GM23248 (cell line): Measurements from ENCODE around the gene RALGPS1. TPM values are rescaled to one million over a fixed set of nuclear protein-coding genes. Genes with fewer than 3 reads are reported as not detected.
"Not testable (repeated sequence)": the region's sequence is repeated elsewhere in the genome, so short reads cannot be mapped to it uniquely, and the experiment has no call there.

Source experiments
- DNase-seq: peaks from one replicate; pipeline ENCODE4 v3.0.0-alpha.2; 2015
- H2AFZ ChIP-seq: fragments of 200-600 bp; sonication (generic); 2 replicates; pipeline ENCODE4 v1.6.1; 2016; ENCODE audit warnings: antibody characterized with exemption
- H3F3A ChIP-seq: fragments of 200-600 bp; sonication (generic); 2 replicates; pipeline ENCODE4 v1.6.1; 2016; ENCODE audit warnings: mild to moderate bottlenecking, antibody characterized with exemption, mixed run types; ENCODE audit not compliant: insufficient read depth
- H3K27ac ChIP-seq: fragments of 200-600 bp; sonication (generic); 2 replicates; pipeline ENCODE4 v1.5.1; 2016; ENCODE audit warnings: mild to moderate bottlenecking
- H3K27me3 ChIP-seq: fragments of 200-600 bp; sonication (generic); replicated peaks from 2 replicates; pipeline ENCODE4 v1.6.1; 2016; ENCODE audit warnings: mild to moderate bottlenecking; ENCODE audit not compliant: insufficient read depth
- H3K36me3 ChIP-seq: fragments of 200-600 bp; sonication (generic); 2 replicates; pipeline ENCODE4 v1.6.1; 2016; ENCODE audit warnings: low read depth, mild to moderate bottlenecking
- H3K4me1 ChIP-seq: fragments of 200-600 bp; sonication (generic); 2 replicates; pipeline ENCODE4 v1.6.1; 2016; ENCODE audit warnings: mild to moderate bottlenecking; ENCODE audit not compliant: insufficient read depth
- H3K4me2 ChIP-seq: fragments of 200-600 bp; sonication (generic); one replicate; pipeline ENCODE4 v1.6.1; 2016; ENCODE audit warnings: mild to moderate bottlenecking; ENCODE audit not compliant: unreplicated experiment
- H3K4me3 ChIP-seq: fragments of 200-600 bp; sonication (generic); 2 replicates; pipeline ENCODE4 v1.5.1; 2016; ENCODE audit warnings: mild to moderate bottlenecking
- H3K79me2 ChIP-seq: fragments of 200-600 bp; sonication (generic); 2 replicates; pipeline ENCODE4 v1.6.1; 2016; ENCODE audit warnings: mild to moderate bottlenecking; ENCODE audit not compliant: insufficient read depth
- H3K9ac ChIP-seq: fragments of 200-600 bp; sonication (generic); 2 replicates; pipeline ENCODE4 v1.6.1; 2016; ENCODE audit warnings: mild to moderate bottlenecking
- H3K9me2 ChIP-seq: fragments of 200-600 bp; sonication (generic); 2 replicates; pipeline ENCODE4 v1.6.1; 2016; ENCODE audit warnings: mixed run types, mild to moderate bottlenecking, moderate library complexity; ENCODE audit not compliant: insufficient read depth
- H3K9me3 ChIP-seq: fragments of 200-600 bp; sonication (generic); one replicate; pipeline ENCODE4 v1.6.1; 2017; ENCODE audit warnings: low read depth
- H4K20me1 ChIP-seq: fragments of 200-600 bp; sonication (generic); 2 replicates; pipeline ENCODE4 v1.6.0; 2016; ENCODE audit not compliant: insufficient read depth
- EZH2 ChIP-seq: fragments of 200-600 bp; sonication (generic); IDR thresholded peaks from 2 replicates; pipeline ENCODE4 v1.6.1; 2018; ENCODE audit warnings: antibody characterized with exemption, mild to moderate bottlenecking; ENCODE audit not compliant: insufficient read depth, poor library complexity, severe bottlenecking
- EZH2phosphoT487 ChIP-seq: fragments of 200-600 bp; sonication (generic); IDR thresholded peaks from 2 replicates; pipeline ENCODE4 v1.6.1; 2018; ENCODE audit warnings: antibody characterized with exemption, moderate library complexity, mild to moderate bottlenecking, low read depth; ENCODE audit not compliant: insufficient read depth
- WGBS, 2 experiments: methylation state at CpG; one replicate each; pipeline ENCODE4 v1.1.6; 2015 to 2017; ENCODE audit warnings: low lambda C conversion rate in 2 of 2, low coverage in 1 of 2; ENCODE audit errors: missing lambda C conversion rate in 2 of 2; 5-methylcytosine and 5-hydroxymethylcytosine counted together
- in situ Hi-C: fragments of 300-500 bp; cut with MboI; formaldehyde crosslinking; loops from 2 replicates; pipeline ENCODE4 v1.15.0; 2020
- polyA plus RNA-seq: library from polyadenylated mRNA; unstranded; fragments of >200 nt; fragmentation: Nextera tagmentation; extraction: Ambion mirVana; gene quantifications from 2 replicates; pipeline ENCODE4 v1.2.1, GENCODE V29; 2016
- total RNA-seq: library from RNA; depleted of rRNA; stranded (reverse); fragments of >200 nt; shearing (Covaris generic); gene quantifications from 2 replicates; pipeline ENCODE4 v1.2.3, GENCODE V29; 2014

Gene RALGPS1
- total and polyA plus RNA-seq, 2 experiments from 2014 or later, result 0.54 to 1.8 TPM

DNA sequence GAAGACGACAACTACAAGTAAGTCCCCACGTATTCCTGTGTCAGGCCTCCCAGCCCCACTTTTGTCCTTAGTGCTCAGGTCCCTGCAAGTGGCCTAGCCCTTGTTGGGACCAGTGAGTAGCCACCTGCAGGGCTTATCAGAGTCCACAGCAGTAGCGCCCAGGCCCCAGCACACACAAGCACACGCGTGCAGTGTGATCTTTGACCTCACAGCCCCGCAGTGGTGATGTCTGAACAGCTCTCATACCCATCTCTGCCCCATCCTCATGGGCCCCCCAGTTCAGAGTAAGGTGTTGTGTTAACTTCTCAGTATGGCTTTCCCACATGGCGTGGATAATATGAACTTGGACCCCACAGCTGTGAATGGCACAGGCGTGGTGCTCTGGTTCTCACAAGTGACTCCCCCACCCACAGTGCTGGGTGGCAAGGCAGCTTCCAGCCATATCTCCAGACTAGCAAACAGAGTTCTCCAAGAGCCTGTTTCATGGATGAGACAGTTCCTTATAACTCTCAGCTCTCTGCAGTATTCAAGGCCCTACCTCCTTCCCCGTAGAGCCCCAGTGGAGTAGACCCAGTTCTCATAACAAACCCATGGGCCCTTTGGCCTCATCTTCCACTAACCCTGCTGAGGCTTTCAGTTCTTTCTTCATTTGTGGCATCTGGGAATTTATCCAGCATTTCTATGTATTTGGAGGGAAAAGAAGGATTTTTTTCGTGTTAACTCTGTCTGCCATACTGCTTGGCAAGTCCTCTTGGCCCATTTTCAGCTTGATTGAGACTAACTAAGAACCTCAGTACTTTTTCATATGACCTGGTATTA lies 254.4 kb downstream of the RALGPS1 start:
- no peaks in the 10 kb centered on the region for H3K27me3 ChIP-seq
- in situ Hi-C loops, result no loop called here
- H3K27ac ChIP-seq, result no peak overlapping the region
- DNase-seq, result no peak
- peaks cover 9% of the 10 kb centered on the region; the same call in 1 of the 2 replicates for H3K4me1 ChIP-seq
- 92% methylated on average over 10 of the region's 10 CpGs for WGBS, 2 experiments
- H3K9me3 ChIP-seq, result no peaks in the 10 kb centered on the region
- H3K79me2 ChIP-seq, result no peaks in the 10 kb centered on the region
- no peak overlapping the region for H2AFZ ChIP-seq
- no peak overlapping the region for H3K4me3 ChIP-seq
- no peak overlapping the region for H3K4me2 ChIP-seq
- H3K9ac ChIP-seq, result no peak overlapping the region
- H3K9me2 ChIP-seq, result no peaks in the 10 kb centered on the region
- H3F3A ChIP-seq, result 0 out of 2 replicates have a peak, but pooled peaks cover under 1% of the 10 kb centered on the region
- no peak for TF ChIP-seq EZH2phosphoT487
- no peak for TF ChIP-seq EZH2
- H4K20me1 ChIP-seq, result no peaks in the 10 kb centered on the region
- H3K36me3 ChIP-seq, result no peaks in the 10 kb centered on the region

GRCh38 chr9:127169575-127169883 lies 254.9 kb downstream of the RALGPS1 start:
- Histone ChIP-seq H3K9me3 (no peaks in the 10 kb centered on the region), H3K9me2 (no peaks in the 10 kb centered on the region), H2AFZ (no peak overlapping the region), H3K4me1 (0 out of 2 replicates have a peak, but pooled peaks cover 8% of the 10 kb centered on the region), H3K27me3 (no peaks in the 10 kb centered on the region), H3K4me2 (no peak overlapping the region), H4K20me1 (no peaks in the 10 kb centered on the region), H3K36me3 (no peaks in the 10 kb centered on the region), H3K4me3 (no peak overlapping the region), H3K27ac (no peak overlapping the region), H3F3A (no peaks in the 10 kb centered on the region), H3K9ac (no peak overlapping the region), H3K79me2 (no peaks in the 10 kb centered on the region)
- 71 to 72% methylated on average over 5 of the region's 5 CpGs for WGBS, 2 experiments
- DNase-seq, result no peak
- no peak for TF ChIP-seq EZH2phosphoT487
- no peak for TF ChIP-seq EZH2
- in situ Hi-C loops, result no loop called here

GRCh38 chr9:127170103-127170502 lies 255.5 kb downstream of the RALGPS1 start:
- Histone ChIP-seq H3K27ac (no peak overlapping the region), H3K4me2 (no peak overlapping the region), H3K79me2 (no peaks in the 10 kb centered on the region), H3K4me3 (no peak overlapping the region), H3K9ac (no peak overlapping the region), H3K9me3 (no peaks in the 10 kb centered on the region), H3K4me1 (0 out of 2 replicates have a peak, but pooled peaks cover 8% of the 10 kb centered on the region), H2AFZ (no peak overlapping the region), H3K36me3 (no peaks in the 10 kb centered on the region), H3K9me2 (no peaks in the 10 kb centered on the region), H3F3A (no peaks in the 10 kb centered on the region), H3K27me3 (no peaks in the 10 kb centered on the region), H4K20me1 (no peaks in the 10 kb centered on the region)
- no peak for DNase-seq
- 80 to 83% methylated on average over 4 of the region's 4 CpGs for WGBS, 2 experiments
- in situ Hi-C loops, result no loop called here
- no peak for TF ChIP-seq EZH2phosphoT487
- TF ChIP-seq EZH2, result no peak

- no peak overlapping the region for H3K4me3 ChIP-seq
- no peak overlapping the region for H3K9ac ChIP-seq
Measured at GRCh38 chr9:127170652-127171051, 256.1 kb downstream of the RALGPS1 start.

DNA sequence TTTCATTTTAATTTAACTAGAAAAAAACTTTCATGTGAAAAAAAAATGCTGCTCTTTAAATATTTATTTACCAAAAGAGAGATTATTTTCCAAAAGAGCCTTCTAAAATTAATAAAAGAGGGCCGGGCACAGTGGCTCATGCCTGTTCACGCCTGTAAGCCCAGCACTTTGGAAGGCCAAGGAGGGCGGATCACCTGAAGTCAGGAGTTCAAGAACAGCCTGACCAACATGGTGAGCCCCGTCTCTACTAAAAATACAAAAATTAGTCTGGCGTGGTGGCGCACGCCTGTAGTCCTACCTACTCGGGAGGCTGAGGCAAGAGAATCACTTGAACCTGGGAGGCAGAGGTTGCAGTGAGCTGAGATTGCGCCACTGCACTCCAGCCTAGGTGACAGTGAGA lies 256.8 kb downstream of the RALGPS1 start:
- H3K4me2 ChIP-seq, H3K4me3 ChIP-seq, H3K27me3 ChIP-seq, H3K9me3 ChIP-seq, in situ Hi-C loops, H3K36me3 ChIP-seq, H3K9ac ChIP-seq, H2AFZ ChIP-seq, H3F3A ChIP-seq, H3K4me1 ChIP-seq, H3K79me2 ChIP-seq, H3K27ac ChIP-seq, H3K9me2 ChIP-seq, DNase-seq, H4K20me1 ChIP-seq: not testable (repeated sequence)
- 90 to 92% methylated on average over 9 of the region's 9 CpGs for WGBS, 2 experiments

More at GRCh38 chr9:127170652-127171051, 256.1 kb downstream of the RALGPS1 start:
- no peaks in the 10 kb centered on the region for H3K9me2 ChIP-seq
- H2AFZ ChIP-seq, result no peak overlapping the region
- H3K27me3 ChIP-seq, result no peaks in the 10 kb centered on the region
- no peaks in the 10 kb centered on the region for H3K79me2 ChIP-seq
- in situ Hi-C loops, result no loop called here
- no peaks in the 10 kb centered on the region for H4K20me1 ChIP-seq
- no peak overlapping the region for H3K27ac ChIP-seq
- no peaks in the 10 kb centered on the region for H3K9me3 ChIP-seq
- no peak for DNase-seq
- 0 out of 2 replicates have a peak, but pooled peaks cover 5% of the 10 kb centered on the region for H3K4me1 ChIP-seq
- H3K36me3 ChIP-seq, result no peaks in the 10 kb centered on the region
- TF ChIP-seq EZH2 (no peak), EZH2phosphoT487 (no peak)
- no peaks in the 10 kb centered on the region for H3F3A ChIP-seq
- H3K4me2 ChIP-seq, result no peak overlapping the region
- 92 to 94% methylated on average over 1 to 2 of the region's 2 CpGs for WGBS, 2 experiments
